ENCODE results near the gene SLC39A5. TPM values are rescaled to one million over a fixed set of nuclear protein-coding genes. Genes with fewer than 3 reads are reported as not detected.

Gene SLC39A5
- total and polyA plus RNA-seq, 2 of the 8 experiments (the other 6 are each of a cell fraction or from before 2014, with no cell fraction given), result 0.27 TPM; not detected in 1

DNA sequence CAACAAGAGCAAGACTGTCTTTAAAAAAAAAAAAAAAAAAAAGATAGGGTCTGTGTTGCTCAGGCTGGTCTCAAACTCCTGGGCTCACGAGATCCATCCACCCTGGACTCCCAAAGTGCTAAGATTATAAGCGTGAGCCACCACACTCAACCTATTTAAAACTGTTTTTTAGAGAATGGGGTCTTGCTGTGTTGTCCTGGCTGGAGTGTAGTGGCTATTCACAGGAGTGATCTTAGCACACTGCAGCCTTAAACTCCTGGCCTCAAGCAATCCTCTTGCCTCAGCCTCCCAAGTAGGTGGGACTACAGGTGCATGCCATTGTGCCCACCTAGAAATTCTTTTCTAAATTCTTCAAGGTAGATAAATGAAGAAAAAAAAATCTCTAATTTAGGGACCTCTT is 44.4 kb downstream of the SLC39A5 start:
- Histone ChIP-seq H2BK20ac (ENCODE audit: low read length) (no peak overlapping the region), H3K9ac (replicated peaks in 1 of 4; ENCODE audit: extremely low read depth in 1 of 4, low read depth in 3 of 4, low read length in 3 of 4) (no peak overlapping the region), H3K27ac (ENCODE audit: low read depth, low read length) (no peak overlapping the region), H3K23me2 (ENCODE audit: low read depth, low read length) (no peaks in the 10 kb centered on the region), H3K56ac (replicated peaks; ENCODE audit: insufficient read length, low read depth, low read length) (no peak overlapping the region), H2BK12ac (ENCODE audit: low read depth, low read length) (no peak overlapping the region), H3K4me1 (replicated peaks in 1 of 4; ENCODE audit: control insufficient read depth in 3 of 4, insufficient read depth in 4 of 4, low read length in 3 of 4) (no peaks in the 10 kb centered on the region), H3K23ac (ENCODE audit: insufficient read length) (no peak overlapping the region), H4K20me1 (replicated peaks in 1 of 2; ENCODE audit: control insufficient read depth in 1 of 2, insufficient read depth in 2 of 2, low read length in 2 of 2) (no peaks in the 10 kb centered on the region), H3K79me1 (ENCODE audit: low read depth, low read length) (no peaks in the 10 kb centered on the region), H2BK5ac (ENCODE audit: low read depth, low read length) (no peak overlapping the region), H3K4me3 (ENCODE audit: extremely low read depth in 1 of 4, insufficient read depth in 2 of 4, low read depth in 3 of 4, low read length in 4 of 4) (no peak overlapping the region), H4K8ac (ENCODE audit: extremely low read depth, insufficient read depth, low read length) (no peak overlapping the region), H3K9me3 (ENCODE audit: insufficient read depth in 2 of 2, low read depth in 1 of 2, low read length in 1 of 2) (no peaks in the 10 kb centered on the region), H4K5ac (ENCODE audit: insufficient read length, low read depth, low read length) (no peak overlapping the region), H3K14ac (ENCODE audit: insufficient read length) (no peak overlapping the region), H3K36me3 (ENCODE audit: control insufficient read depth in 2 of 4, insufficient read depth in 4 of 4, low read length in 3 of 4) (peaks cover 15 to 66% (median 47%) of the 10 kb centered on the region in 4 experiments; a peak in 7 of 8 replicates), H4K91ac (replicated peaks; ENCODE audit: insufficient read length, low read length) (no peak overlapping the region), H3K27me3 (replicated peaks in 1 of 4; ENCODE audit: control insufficient read depth in 3 of 4, extremely low read depth in 1 of 4, insufficient read depth in 3 of 4, low read length in 3 of 4) (no peaks in the 10 kb centered on the region), H3K4me2 (ENCODE audit: insufficient read depth in 1 of 2, low read depth in 2 of 2, low read length in 2 of 2) (no peak overlapping the region), H3K4ac (replicated peaks; ENCODE audit: insufficient read length, low read depth, low read length) (no peak overlapping the region), H2BK120ac (replicated peaks; ENCODE audit: low read depth, low read length) (no peak overlapping the region), H2BK15ac (ENCODE audit: low read length) (no peak overlapping the region), H3K18ac (ENCODE audit: extremely low read depth, low read length) (no peak overlapping the region), H2AFZ (ENCODE audit: low read length) (no peak overlapping the region), H3K79me2 (ENCODE audit: control insufficient read depth in 1 of 2, insufficient read depth in 2 of 2, low read length in 2 of 2) (no peaks in the 10 kb centered on the region), H2AK5ac (ENCODE audit: low read depth, low read length) (no peak overlapping the region)
- FAIRE-seq (no peak), DNase-seq (ENCODE audit: low read depth in 1 of 2, low spot score in 2 of 2) (no peak)
- 97% methylated on average over 2 of the region's 2 CpGs; no CpG with 5 or more reads in 1 of the 2 experiments for WGBS, 2 experiments (ENCODE audit: extremely low coverage in 1 of 2, insufficient coverage in 1 of 2, insufficient read length in 1 of 2, insufficient replicate concordance in 2 of 2, low coverage in 1 of 2, low lambda C conversion rate in 2 of 2, missing lambda C conversion rate in 1 of 2)
- ChIA-PET POLR2A (ENCODE audit: partially characterized antibody) (interaction anchor here (0.8 kb wide), 1 partner anchor 13 kb away, joined by 3 read pairs; no protein-coding TSS in a partner anchor), CTCF (ENCODE audit: partially characterized antibody) (interaction anchor here (1.8 kb wide), 1 partner anchor 7 kb away, joined by 6 read pairs; the partner anchor contains the start of gene COQ10A)
- TF ChIP-seq POLR2A (IDR thresholded peaks at IDR 0.05; ENCODE audit: control extremely low read depth in 1 of 2, low read depth in 2 of 2, low read length in 2 of 2) (no peak), SRF (IDR thresholded peaks at IDR 0.05; ENCODE audit: low read depth, low read length) (no peak), RXRA (IDR thresholded peaks at IDR 0.05; ENCODE audit: insufficient read depth, low read depth, low read length) (no peak), GABPA (IDR thresholded peaks at IDR 0.05; ENCODE audit: borderline replicate concordance, insufficient read depth, low read length) (no peak), RNF2 (IDR thresholded peaks at IDR 0.05; ENCODE audit: borderline replicate concordance, low read depth, low read length, missing control alignments, poor library complexity, severe bottlenecking) (no peak)
- TF ChIP-seq, protein P1, sequence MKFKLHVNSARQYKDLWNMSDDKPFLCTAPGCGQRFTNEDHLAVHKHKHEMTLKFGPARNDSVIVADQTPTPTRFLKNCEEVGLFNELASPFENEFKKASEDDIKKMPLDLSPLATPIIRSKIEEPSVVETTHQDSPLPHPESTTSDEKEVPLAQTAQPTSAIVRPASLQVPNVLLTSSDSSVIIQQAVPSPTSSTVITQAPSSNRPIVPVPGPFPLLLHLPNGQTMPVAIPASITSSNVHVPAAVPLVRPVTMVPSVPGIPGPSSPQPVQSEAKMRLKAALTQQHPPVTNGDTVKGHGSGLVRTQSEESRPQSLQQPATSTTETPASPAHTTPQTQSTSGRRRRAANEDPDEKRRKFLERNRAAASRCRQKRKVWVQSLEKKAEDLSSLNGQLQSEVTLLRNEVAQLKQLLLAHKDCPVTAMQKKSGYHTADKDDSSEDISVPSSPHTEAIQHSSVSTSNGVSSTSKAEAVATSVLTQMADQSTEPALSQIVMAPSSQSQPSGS (IDR thresholded peaks at IDR 0.05; ENCODE audit: low read length), result no peak
